ENCODE results near the gene FNDC3B. TPM values are rescaled to one million over a fixed set of nuclear protein-coding genes. Genes with fewer than 3 reads are reported as not detected.

FNDC3B gene
- total RNA-seq, 1 donor from 2014 or later, result 204 TPM

GRCh38 chr3:172221547-172221946 is 182.2 kb downstream of the FNDC3B start:
- no peak for TF ChIP-seq CTCF (IDR thresholded peaks at IDR 0.05; ENCODE audit: unreplicated experiment)
- peaks cover 35% of the 10 kb centered on the region for H3K4me1 Mint-ChIP-seq (ENCODE audit: unreplicated experiment)
- H3K27ac Mint-ChIP-seq (ENCODE audit: unreplicated experiment), result no peak overlapping the region
- no peak for DNase-seq (ENCODE audit: low spot score)
- peaks cover 5% of the 10 kb centered on the region for H3K27me3 Mint-ChIP-seq (ENCODE audit: unreplicated experiment)
- H3K36me3 Mint-ChIP-seq (ENCODE audit: low read depth, unreplicated experiment), result peaks cover 8% of the 10 kb centered on the region
- no peaks in the 10 kb centered on the region for H3K9me3 Mint-ChIP-seq (ENCODE audit: unreplicated experiment)
- H3K4me3 Mint-ChIP-seq (ENCODE audit: unreplicated experiment), result no peak overlapping the region

GRCh38 chr3:172222478-172223071 is 183.2 kb downstream of the FNDC3B start:
- Mint-ChIP-seq H3K27me3 (ENCODE audit: unreplicated experiment) (peaks cover 5% of the 10 kb centered on the region), H3K4me1 (ENCODE audit: unreplicated experiment) (peaks cover 27% of the 10 kb centered on the region), H3K9me3 (ENCODE audit: unreplicated experiment) (no peaks in the 10 kb centered on the region), H3K36me3 (ENCODE audit: low read depth, unreplicated experiment) (peaks cover 9% of the 10 kb centered on the region), H3K27ac (ENCODE audit: unreplicated experiment) (no peak overlapping the region), H3K4me3 (ENCODE audit: unreplicated experiment) (no peak overlapping the region)
- DNase-seq (ENCODE audit: low spot score), result no peak
- TF ChIP-seq CTCF (IDR thresholded peaks at IDR 0.05; ENCODE audit: unreplicated experiment), result no peak

GRCh38 chr3:172223870-172224269 is 184.5 kb downstream of the FNDC3B start:
- Mint-ChIP-seq H3K4me1 (ENCODE audit: unreplicated experiment) (peaks cover 22% of the 10 kb centered on the region), H3K27ac (ENCODE audit: unreplicated experiment) (no peak overlapping the region), H3K4me3 (ENCODE audit: unreplicated experiment) (no peak overlapping the region), H3K9me3 (ENCODE audit: unreplicated experiment) (no peaks in the 10 kb centered on the region), H3K27me3 (ENCODE audit: unreplicated experiment) (peaks cover 5% of the 10 kb centered on the region), H3K36me3 (ENCODE audit: low read depth, unreplicated experiment) (peaks cover 20% of the 10 kb centered on the region)
- no peak for DNase-seq (ENCODE audit: low spot score)
- TF ChIP-seq CTCF (IDR thresholded peaks at IDR 0.05; ENCODE audit: unreplicated experiment), result no peak

- H3K9me3 Mint-ChIP-seq (ENCODE audit: unreplicated experiment), result no peaks in the 10 kb centered on the region
- H3K36me3 Mint-ChIP-seq (ENCODE audit: low read depth, unreplicated experiment), result peaks cover 20% of the 10 kb centered on the region
- TF ChIP-seq CTCF (IDR thresholded peaks at IDR 0.05; ENCODE audit: unreplicated experiment), result no peak
- H3K27ac Mint-ChIP-seq (ENCODE audit: unreplicated experiment), result peak overlapping the region; percentile 72
- no peak overlapping the region for H3K4me3 Mint-ChIP-seq (ENCODE audit: unreplicated experiment)
- peaks cover 22% of the 10 kb centered on the region for H3K4me1 Mint-ChIP-seq (ENCODE audit: unreplicated experiment)
- H3K27me3 Mint-ChIP-seq (ENCODE audit: unreplicated experiment), result peaks cover 5% of the 10 kb centered on the region
- DNase-seq (ENCODE audit: low spot score), result no peak
Measured at GRCh38 chr3:172224560-172225214, 185.3 kb downstream of the FNDC3B start.

- Mint-ChIP-seq H3K36me3 (ENCODE audit: low read depth, unreplicated experiment) (peaks cover 20% of the 10 kb centered on the region), H3K27ac (ENCODE audit: unreplicated experiment) (no peak overlapping the region), H3K4me3 (ENCODE audit: unreplicated experiment) (no peak overlapping the region), H3K9me3 (ENCODE audit: unreplicated experiment) (no peaks in the 10 kb centered on the region), H3K27me3 (ENCODE audit: unreplicated experiment) (peaks cover 5% of the 10 kb centered on the region), H3K4me1 (ENCODE audit: unreplicated experiment) (peaks cover 22% of the 10 kb centered on the region)
- no peak for TF ChIP-seq CTCF (IDR thresholded peaks at IDR 0.05; ENCODE audit: unreplicated experiment)
- no peak for DNase-seq (ENCODE audit: low spot score)
Measured at GRCh38 chr3:172225215-172225707, 185.9 kb downstream of the FNDC3B start.

All from endothelial cell (in vitro differentiated cells).